HL-60 (cell line): ENCODE results near the gene DECR2.

ENCODE experiments used
- CTCF ChIP-seq: IDR thresholded peaks from one replicate; pipeline ENCODE4 v1.5.1; 2011; ENCODE audit warnings: low read length, control low read depth, inconsistent platforms; ENCODE audit not compliant: insufficient read depth
- GABPA ChIP-seq: IDR thresholded peaks from 2 replicates; pipeline ENCODE4 v1.6.1; 2012; ENCODE audit warnings: low read depth
- POLR2AphosphoS5 ChIP-seq: IDR thresholded peaks from 2 replicates; pipeline ENCODE4 v1.6.1; 2012; ENCODE audit warnings: low read depth
- REST ChIP-seq: IDR thresholded peaks from 2 replicates; pipeline ENCODE4 v1.6.1; 2012; ENCODE audit warnings: low read depth; ENCODE audit not compliant: insufficient replicate concordance
- SPI1 ChIP-seq: IDR thresholded peaks from 2 replicates; pipeline ENCODE4 v1.6.1; 2012; ENCODE audit warnings: low read depth, mild to moderate bottlenecking, borderline replicate concordance

- TF ChIP-seq CTCF (no peak), POLR2AphosphoS5 (no peak), SPI1 (no peak), REST (no peak), GABPA (no peak)
These were observed 52.8 kb downstream of the DECR2 start for GRCh38 chr16:454397-454940.
